T-helper 22 cell (primary cell): ENCODE data around the gene GLDC.

Experiments used
- DNase-seq: peaks from one replicate; pipeline ENCODE4 v3.0.0-alpha.2; 2020; ENCODE audit warnings: low read depth

The GLDC gene

DNA sequence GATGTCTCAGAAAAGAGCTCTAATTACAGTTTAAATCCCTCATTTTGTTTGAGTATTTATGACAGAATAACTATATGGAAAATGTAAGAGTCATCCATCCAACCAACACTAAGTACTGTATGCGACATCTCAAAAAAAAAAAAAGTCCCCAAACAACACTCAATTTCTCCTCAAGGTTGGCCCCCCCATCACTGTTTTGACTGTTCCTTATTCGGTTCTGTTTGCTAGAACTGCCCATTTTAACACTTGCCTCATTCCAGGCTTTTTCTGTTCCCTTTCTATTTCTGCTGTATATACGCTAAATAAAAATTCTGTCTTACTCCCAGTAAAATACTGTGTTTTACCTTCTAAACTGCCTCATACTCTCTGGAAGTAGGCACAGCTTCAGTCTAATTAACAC lies 25.2 kb downstream of the GLDC start:
- DNase-seq = no peak

- DNase-seq = no peak
These were observed 25.6 kb downstream of the GLDC start for GRCh38 chr9:6619909-6620308.

- DNase-seq = no peak
These were observed 28.5 kb downstream of the GLDC start for GRCh38 chr9:6616951-6617602.

DNA sequence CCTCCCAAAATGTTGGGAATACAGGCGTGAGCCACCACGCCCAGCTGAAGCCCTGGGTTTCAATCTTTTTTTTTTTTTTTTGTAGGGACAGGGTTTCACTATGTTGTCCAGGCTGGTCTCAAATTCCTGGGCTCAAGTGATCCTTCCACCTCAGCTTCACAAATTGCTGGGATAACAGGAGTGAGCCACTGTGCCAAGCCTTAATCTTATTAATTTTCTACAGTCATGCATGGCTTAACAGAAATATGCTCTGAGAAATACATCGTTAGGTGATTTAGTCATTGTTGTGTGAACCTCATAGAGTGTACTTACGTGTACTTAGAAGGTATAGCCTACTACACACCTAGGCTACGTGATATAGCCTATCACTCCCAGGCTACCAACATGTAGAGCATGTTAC lies 31.0 kb downstream of the GLDC start:
- no peak for DNase-seq

DNA sequence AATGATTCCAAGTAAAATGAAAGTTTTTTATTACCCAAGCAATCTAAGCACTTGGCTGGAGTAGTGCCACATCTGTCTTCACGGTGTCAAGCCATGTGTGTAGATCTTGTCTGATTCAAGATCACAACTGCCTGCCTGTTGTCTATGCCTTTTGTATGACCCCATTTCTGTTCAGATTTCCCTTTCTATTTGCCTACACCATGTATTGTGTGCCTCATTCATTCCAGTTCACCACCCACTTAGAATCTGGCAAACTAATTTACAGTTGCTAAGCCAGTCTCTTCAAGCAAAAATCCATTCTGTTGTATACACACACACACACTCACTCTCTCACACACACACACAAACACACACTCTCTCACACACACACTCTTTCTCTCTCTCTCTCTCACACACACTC lies 33.7 kb downstream of the GLDC start:
- DNase-seq = no peak

DNA sequence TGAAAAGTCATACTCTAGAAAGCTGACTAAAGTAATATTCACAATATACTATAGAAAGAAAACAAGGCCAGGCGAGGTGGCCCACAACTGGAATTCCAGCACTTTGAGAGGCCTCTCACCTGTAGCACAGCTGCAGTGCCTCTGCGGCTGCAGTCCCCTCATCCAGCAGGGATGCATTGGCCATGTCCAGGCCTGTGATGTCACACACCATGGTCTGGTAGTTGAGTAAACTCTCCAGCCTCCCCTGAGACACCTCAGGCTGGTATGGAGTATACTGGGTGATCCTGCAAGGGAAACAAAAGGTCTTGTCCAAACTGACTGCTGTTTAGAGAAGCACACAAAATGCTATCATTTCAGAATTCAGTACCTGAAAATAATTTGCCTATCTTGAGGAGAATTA lies 35.5 kb downstream of the GLDC start:
- no peak for DNase-seq

DNA sequence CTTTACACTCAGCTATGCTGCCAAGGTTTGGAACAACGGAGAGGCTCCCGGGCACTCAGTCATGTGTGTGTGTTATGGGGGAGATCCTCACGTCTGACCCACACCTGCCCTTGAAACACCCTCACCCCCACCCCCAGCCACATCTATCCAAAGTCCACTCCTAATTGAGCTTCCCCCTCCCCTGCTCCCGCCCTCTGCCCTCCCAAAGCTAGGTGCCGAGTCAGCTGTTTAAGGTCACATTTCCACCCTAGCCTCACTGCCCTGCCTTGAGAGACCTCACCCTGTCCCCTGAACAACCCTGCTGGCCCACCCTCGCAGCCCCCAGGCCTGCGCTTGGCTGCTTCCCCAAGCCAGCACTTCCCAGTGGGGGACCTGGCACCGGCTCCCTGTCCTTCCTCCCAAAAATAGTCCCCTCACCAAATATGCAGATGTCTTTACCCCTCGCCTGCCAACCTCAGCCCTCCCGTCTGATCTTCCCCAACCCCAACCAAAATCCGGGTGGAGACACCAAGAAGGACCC lies 36.0 kb downstream of the GLDC start:
- DNase-seq = no peak

DNA sequence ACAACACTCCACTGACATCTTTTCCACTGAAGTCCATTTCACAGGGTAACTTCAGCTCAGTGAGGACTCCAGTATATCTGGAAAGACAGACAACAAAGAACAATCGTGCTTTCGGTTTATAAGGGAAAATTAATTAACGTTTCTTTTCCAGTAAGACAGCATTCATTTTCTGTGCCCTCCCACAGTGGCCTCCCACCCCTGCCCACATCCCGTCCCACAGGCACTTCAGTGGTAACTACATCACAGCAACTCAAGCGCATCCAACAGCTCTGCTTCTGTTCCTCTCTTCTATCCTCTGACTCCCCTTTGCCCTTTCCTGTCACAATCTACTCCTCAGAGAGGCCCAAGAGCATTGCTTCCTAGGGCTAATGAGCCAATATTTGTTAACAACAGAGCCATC lies 40.3 kb downstream of the GLDC start:
- DNase-seq = no peak

GRCh38 chr9:6600426-6600825 lies 45.1 kb downstream of the GLDC start:
- DNase-seq = no peak

GRCh38 chr9:6600006-6600405 lies 45.5 kb downstream of the GLDC start:
- no peak for DNase-seq

DNA sequence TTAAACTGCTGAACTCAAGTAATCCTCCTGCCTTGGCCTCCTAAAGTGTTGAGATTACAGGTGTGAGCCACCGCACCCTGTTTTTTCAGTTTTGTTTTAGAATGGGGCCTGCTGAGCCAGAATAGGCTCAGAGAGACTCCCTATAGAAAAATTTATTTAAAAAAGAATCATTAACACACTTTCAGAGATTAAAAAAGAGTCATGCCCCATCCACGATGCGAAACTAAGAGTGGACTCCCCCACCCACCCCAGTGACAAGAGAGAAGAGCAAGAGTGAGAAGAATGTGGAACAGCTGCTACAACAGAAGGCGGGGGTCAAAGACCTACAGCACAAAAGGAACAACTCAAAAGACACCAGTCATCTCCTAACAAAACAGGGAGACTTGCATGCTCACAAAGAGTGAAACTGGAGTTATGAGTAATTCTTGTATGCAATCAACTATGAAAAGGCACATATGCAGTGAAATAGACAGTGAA lies 47.2 kb downstream of the GLDC start:
- no peak for DNase-seq

- no peak for DNase-seq
These were observed 52.7 kb downstream of the GLDC start for GRCh38 chr9:6592791-6593190.

- no peak for DNase-seq
These were observed 53.3 kb downstream of the GLDC start for GRCh38 chr9:6592231-6592630.

- DNase-seq = no peak
These were observed 54.7 kb downstream of the GLDC start for GRCh38 chr9:6590772-6591384.

DNA sequence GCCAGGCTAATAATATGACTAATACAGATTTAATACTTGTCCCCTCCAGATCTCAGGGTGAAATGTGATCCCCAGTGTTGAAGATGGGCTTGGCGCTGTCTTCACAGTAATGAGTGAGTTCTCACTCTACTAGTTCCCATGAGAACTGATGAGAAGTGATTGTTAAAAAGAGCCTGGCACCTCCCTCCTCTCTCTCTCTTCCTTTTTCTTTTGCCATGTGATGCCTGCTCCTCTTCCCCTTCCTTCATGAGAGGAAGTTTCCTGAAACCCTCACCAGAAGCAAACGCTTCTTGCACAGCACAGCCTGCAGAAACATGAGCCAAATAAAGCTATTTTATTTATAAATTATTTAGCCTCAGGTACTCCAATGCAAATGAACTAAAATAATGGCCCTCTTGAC lies 55.2 kb downstream of the GLDC start:
- DNase-seq = no peak

DNA sequence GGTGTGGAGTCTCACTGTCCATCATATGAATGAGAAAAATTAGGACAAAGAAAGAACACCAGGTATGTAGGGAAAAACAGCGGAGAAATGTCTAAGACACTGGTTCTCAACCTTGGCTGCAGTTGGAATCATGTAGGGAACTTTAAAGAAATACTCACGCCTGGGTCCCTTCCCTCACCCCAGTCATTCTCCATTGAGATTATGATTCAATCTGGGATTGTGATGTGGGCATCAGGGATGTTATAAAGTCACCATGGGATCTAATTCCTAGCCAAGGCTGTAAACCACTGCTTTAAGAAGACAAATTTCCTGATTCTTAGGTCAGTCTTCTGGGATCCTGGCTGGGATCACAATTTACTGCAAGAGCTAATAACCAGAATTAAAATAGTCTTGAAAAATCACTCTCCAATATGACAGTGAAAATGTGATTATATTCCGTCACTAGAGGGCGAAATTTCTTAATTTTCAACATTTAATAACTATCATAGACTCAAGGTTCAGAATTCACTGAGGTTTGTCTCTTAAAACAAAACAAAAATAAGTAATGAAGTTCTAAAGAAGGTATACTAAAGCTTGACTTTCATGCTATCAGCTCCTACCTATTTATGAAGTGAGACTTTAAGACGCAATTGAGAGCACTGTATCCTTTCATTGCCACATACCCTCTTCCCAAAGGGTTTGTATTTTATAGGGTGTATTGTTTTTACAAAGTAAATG lies 60.5 kb downstream of the GLDC start:
- no peak for DNase-seq

GRCh38 chr9:6581253-6581652 lies 64.3 kb downstream of the GLDC start:
- DNase-seq = no peak

DNA sequence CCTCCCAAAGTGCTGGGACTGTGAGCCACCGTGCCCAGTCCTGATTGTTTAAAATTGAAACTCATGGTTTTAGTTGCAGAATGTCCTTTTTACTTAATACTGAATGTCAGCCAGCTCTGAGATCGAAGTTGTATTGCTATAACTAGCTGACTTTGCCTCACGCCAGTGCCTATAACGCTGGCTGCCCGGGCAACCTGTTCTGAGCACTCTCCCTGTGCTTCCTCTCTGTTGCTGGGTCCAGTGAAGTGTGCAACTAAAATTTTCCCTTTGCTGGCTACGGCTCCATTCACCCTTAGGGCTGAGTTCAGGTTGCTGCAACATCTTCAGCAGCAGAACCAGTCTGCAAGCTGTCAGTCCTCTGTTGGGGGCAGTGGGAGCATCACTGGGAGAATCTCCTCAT lies 65.9 kb downstream of the GLDC start:
- DNase-seq = no peak

GRCh38 chr9:6576987-6577386 lies 68.5 kb downstream of the GLDC start:
- no peak for DNase-seq

DNA sequence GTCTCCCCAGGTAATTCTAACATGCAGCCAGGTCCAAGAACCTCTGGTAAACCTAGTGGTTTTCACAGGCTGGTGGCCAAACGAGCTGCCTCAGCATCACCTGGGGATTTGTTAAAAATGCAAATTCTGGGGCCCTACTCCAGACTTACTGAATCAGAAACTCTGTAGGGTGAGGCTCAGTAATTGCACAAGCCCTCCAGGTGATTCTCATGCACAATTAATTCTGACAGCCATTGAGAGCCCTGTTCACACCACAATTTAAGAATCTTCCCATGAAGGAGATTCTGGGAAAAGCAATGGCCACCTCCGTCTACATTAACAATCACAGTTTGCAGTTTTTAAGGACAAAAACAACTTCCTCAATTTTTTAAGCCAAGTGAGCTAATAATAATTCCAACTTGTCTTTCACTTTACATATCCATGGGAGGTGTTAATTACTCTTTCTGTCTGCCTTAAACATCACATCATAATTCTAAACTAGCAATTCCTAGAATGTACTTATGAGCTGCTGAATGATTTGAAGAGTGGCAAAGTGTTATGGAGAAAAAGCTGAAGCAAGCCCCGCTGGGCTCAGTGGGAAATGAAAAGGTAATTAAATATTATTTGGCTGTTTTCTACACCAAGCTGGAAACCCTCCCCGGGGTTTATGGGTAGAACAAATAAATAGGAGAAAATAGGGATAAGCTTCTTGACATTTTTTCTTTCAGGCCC lies 70.0 kb downstream of the GLDC start:
- DNase-seq = no peak

DNA sequence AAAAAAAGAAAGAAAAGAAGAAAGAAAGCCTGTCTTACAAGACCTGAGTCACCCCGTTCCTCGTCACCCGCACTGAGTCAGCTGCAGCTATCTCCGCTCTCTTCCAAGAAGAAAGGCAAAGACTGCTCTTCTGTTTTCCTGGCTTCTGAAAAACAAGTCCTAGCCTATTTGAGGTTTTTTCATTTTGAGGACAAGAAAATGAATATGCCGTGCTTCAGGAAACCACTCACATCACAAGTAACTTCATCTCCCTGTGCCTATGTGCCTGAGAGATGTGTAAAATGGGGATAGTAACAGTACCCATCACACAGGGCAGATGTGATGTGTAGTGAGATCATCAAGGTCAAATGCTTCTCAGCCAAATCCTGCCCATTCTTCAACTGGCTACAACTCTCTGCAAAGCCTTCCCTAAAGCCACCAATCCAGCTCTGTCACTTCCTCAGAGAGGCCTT lies 78.4 kb downstream of the GLDC start:
- no peak for DNase-seq

DNA sequence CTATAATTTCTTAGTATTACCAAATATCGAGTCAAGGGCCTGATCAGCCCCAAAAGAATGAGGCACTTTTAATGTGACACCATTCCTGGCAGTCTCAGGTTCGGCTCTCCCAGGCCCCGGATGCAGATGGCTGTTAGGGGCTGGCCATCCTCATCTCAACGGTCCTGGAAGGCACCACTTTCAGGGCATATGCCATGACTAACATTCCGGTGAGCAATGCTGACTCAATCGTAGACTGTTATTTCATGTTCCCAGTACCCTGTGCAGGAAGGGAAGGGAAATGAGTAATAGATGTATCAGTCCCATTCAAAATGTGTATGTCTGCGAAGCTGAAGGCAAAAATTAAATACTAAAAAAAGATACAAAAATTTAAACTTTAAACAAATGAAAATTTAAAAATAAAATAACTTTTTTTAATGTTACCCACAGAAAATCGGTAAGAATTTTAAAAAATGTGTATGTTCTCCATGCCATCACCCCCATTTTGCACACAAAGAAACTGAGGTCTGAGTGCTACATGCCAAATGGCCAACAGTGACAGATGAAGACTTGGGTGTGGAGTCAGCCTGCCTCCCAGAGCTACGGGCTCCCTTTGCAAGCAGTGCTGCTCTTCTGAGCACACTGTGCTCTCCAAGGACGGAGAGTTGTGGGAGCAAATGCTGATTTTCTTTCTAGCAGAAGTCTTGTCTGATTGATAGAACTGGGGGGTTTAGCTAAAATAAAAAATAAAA lies 79.0 kb downstream of the GLDC start:
- DNase-seq = no peak
